Measurements from ENCODE around the gene CARS1.

Gene CARS1

GRCh38 chr11:2952290-2952689 lies 104.9 kb downstream of the CARS1 start:
- DNase-seq, result no peak

DNA sequence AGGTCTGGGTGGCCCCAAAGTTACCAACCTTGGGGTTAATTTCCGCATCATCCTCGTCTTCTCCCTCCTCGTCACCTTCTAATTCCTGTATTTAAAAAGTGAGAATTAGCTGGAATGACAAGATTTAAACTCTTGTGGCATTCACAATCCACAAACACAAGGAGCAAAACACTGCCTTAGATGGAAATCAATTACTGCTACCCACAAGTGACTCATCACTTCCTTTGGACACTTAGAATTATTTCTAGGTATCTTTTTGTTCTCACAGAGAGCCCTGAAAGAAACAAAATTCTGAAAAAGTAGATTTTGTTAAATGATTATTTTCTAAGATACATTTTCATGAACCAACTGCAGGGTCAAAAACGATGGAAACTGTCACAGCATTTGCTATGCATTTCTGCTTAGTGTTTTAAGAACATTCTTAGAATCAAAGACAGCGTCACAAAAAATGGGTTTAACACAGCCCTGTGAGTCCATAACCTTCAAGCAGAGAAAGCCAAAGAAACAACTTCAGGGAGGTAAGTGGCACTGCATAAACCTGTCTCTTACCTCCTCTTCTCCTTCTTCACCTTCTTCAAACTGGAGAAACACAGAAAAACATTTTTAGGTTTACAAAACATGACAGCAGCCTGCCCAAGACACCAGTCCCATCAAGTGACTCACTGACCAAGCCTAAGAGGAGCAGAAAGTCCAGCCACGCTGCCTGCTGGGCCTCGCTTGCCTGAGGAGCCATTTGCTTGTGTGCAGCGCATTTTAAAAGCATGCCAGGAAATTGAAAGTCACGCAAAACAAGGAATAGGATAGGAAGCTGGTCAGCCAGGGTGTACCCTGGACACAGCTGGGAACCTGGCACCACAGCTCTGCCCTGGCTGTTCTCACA lies 105.8 kb downstream of the CARS1 start:
- DNase-seq, result no peak

Measured in activated T-cell treated with anti-CD3 and anti-CD28 coated beads for 4 hours (primary cell).